ENCODE results near the gene COP1.

Gene COP1

GRCh38 chr1:176201568-176201967 is 5.5 kb downstream of the COP1 start:
- FAIRE-seq, result no peak
- DNase-seq (ENCODE audit: insufficient read length, low spot score), result no peak

- DNase-seq (ENCODE audit: insufficient read length, low spot score), result no peak
- FAIRE-seq, result peak; percentile 14
Observed at GRCh38 chr1:176199707-176200106, 7.4 kb downstream of the COP1 start.

GRCh38 chr1:176198413-176198812 is 8.7 kb downstream of the COP1 start:
- no peak for DNase-seq (ENCODE audit: insufficient read length, low spot score)
- no peak for FAIRE-seq

GRCh38 chr1:176196728-176197127 is 10.4 kb downstream of the COP1 start:
- FAIRE-seq, result no peak

GRCh38 chr1:176195547-176195946 is 11.5 kb downstream of the COP1 start:
- DNase-seq (ENCODE audit: insufficient read length, low spot score) (no peak), FAIRE-seq (no peak)

More at GRCh38 chr1:176196728-176197127, 10.4 kb downstream of the COP1 start:
- no peak for DNase-seq (ENCODE audit: insufficient read length, low spot score)

GRCh38 chr1:176193663-176194062 is 13.4 kb downstream of the COP1 start:
- FAIRE-seq, result no peak

GRCh38 chr1:176193023-176193422 is 14.1 kb downstream of the COP1 start:
- DNase-seq (ENCODE audit: insufficient read length, low spot score), result no peak
- peak; percentile 99 for FAIRE-seq

More at GRCh38 chr1:176193663-176194062, 13.4 kb downstream of the COP1 start:
- DNase-seq (ENCODE audit: insufficient read length, low spot score), result no peak

- DNase-seq (ENCODE audit: insufficient read length, low spot score) (no peak), FAIRE-seq (no peak)
Observed at GRCh38 chr1:176188604-176189003, 18.5 kb downstream of the COP1 start.

- DNase-seq (ENCODE audit: insufficient read length, low spot score) (no peak), FAIRE-seq (no peak)
Observed at GRCh38 chr1:176187001-176187400, 20.1 kb downstream of the COP1 start.

- peak; percentile 65 for FAIRE-seq
- DNase-seq (ENCODE audit: insufficient read length, low spot score), result no peak
Observed at GRCh38 chr1:176183618-176184017, 23.5 kb downstream of the COP1 start.

- no peak for FAIRE-seq
- no peak for DNase-seq (ENCODE audit: insufficient read length, low spot score)
Observed at GRCh38 chr1:176178316-176178715, 28.8 kb downstream of the COP1 start.

- peak; percentile 88 for FAIRE-seq
- DNase-seq (ENCODE audit: insufficient read length, low spot score), result peak; percentile 12
Observed at GRCh38 chr1:176177764-176178163, 29.3 kb downstream of the COP1 start.

- DNase-seq (ENCODE audit: insufficient read length, low spot score) (no peak), FAIRE-seq (no peak)
Observed at GRCh38 chr1:176174108-176174507, 33.0 kb downstream of the COP1 start.

- no peak for DNase-seq (ENCODE audit: insufficient read length, low spot score)
- no peak for FAIRE-seq
Observed at GRCh38 chr1:176172215-176172614, 34.9 kb downstream of the COP1 start.

- no peak for FAIRE-seq
- DNase-seq (ENCODE audit: insufficient read length, low spot score), result no peak
Observed at GRCh38 chr1:176167210-176167609, 39.9 kb downstream of the COP1 start.

GRCh38 chr1:176165573-176165972 is 41.5 kb downstream of the COP1 start:
- DNase-seq (ENCODE audit: insufficient read length, low spot score) (no peak), FAIRE-seq (no peak)

- DNase-seq (ENCODE audit: insufficient read length, low spot score) (no peak), FAIRE-seq (no peak)
Observed at GRCh38 chr1:176164014-176164678, 42.9 kb downstream of the COP1 start.

- FAIRE-seq, result no peak
- DNase-seq (ENCODE audit: insufficient read length, low spot score), result no peak
Observed at GRCh38 chr1:176159993-176160392, 47.1 kb downstream of the COP1 start.

- no peak for FAIRE-seq
Observed at GRCh38 chr1:176157995-176158394, 49.1 kb downstream of the COP1 start.

GRCh38 chr1:176149939-176150807 is 56.9 kb downstream of the COP1 start:
- FAIRE-seq, result no peak
- no peak for DNase-seq (ENCODE audit: insufficient read length, low spot score)

More at GRCh38 chr1:176157995-176158394, 49.1 kb downstream of the COP1 start:
- no peak for DNase-seq (ENCODE audit: insufficient read length, low spot score)

- FAIRE-seq, result no peak
- DNase-seq (ENCODE audit: insufficient read length, low spot score), result no peak
Observed at GRCh38 chr1:176144526-176144925, 62.6 kb downstream of the COP1 start.

GRCh38 chr1:176142973-176143372 is 64.1 kb downstream of the COP1 start:
- no peak for FAIRE-seq
- no peak for DNase-seq (ENCODE audit: insufficient read length, low spot score)

All from GM19239 (cell line).